T-cell (primary cell): ENCODE data around the gene AKT2. TPM values are rescaled to one million over a fixed set of nuclear protein-coding genes. Genes with fewer than 3 reads are reported as not detected.
A peak's percentile ranks its signal among the peaks of the same experiment; 100 is the strongest.
"Not testable (repeated sequence)": the region's sequence is repeated elsewhere in the genome, so short reads cannot be mapped to it uniquely, and the experiment has no call there.

Experiments used
- ATAC-seq, 4 experiments: fragments of 200-7000 bp in 3 of 4; fragments of 150-1000 bp in 1 of 4; cut with Tn5 transposase; replicated peaks in 1 of 4; 1 replicate in 3 of 4; 2 replicates in 1 of 4; pipeline ENCODE4 v1.10.0; 2021; ENCODE audit warnings: moderate library complexity in 3 of 4, mild to moderate bottlenecking in 2 of 4, moderate number of reproducible peaks in 1 of 4
- CTCF ChIA-PET, 2 donors: fragments of 300-600 bp; sonication (Branson Sonifier 250); formaldehyde crosslinking; loops; one replicate each; lab custom pipeline; 2022; ENCODE audit warnings: antibody characterized with exemption in 2 of 2; lab: Charles Lee
- POLR2A ChIA-PET, 2 donors: fragments of 300-600 bp; sonication (Branson Sonifier 250); formaldehyde crosslinking; loops; one replicate each; lab custom pipeline; 2022; ENCODE audit warnings: antibody characterized with exemption in 2 of 2; lab: Charles Lee
- DNase-seq, 35 experiments: peaks; one replicate each; pipeline versions ENCODE4 v3.0.0 to v3.0.0-alpha.2; 2013 to 2023
- H3K27ac ChIP-seq: one replicate; pipeline ENCODE4 v1.5.1; 2013; ENCODE audit warnings: low read length
- H3K27me3 ChIP-seq, 2 experiments: replicated peaks in 1 of 2; 1 replicate in 1 of 2; 2 replicates in 1 of 2; pipeline versions ENCODE4 v1.6.1 to v1.7.0; 2013; ENCODE audit warnings: low read length in 1 of 2, mixed read lengths in 1 of 2; ENCODE audit not compliant: control insufficient read depth in 2 of 2, insufficient read depth in 2 of 2; ENCODE audit errors: extremely low read depth in 1 of 2
- H3K36me3 ChIP-seq, 2 donors: 1 replicate in 1 of 2; 2 replicates in 1 of 2; pipeline versions ENCODE4 v1.6.1 to v1.7.0; 2013; ENCODE audit warnings: low read length in 1 of 2; ENCODE audit not compliant: control insufficient read depth in 2 of 2, insufficient read depth in 1 of 2; ENCODE audit errors: extremely low read depth in 1 of 2
- H3K4me1 ChIP-seq, 2 experiments: 1 replicate in 1 of 2; 2 replicates in 1 of 2; pipeline versions ENCODE4 v1.6.1 to v1.7.0; 2013; ENCODE audit warnings: low read length in 2 of 2, mixed read lengths in 1 of 2; ENCODE audit not compliant: insufficient read depth in 2 of 2, control insufficient read depth in 1 of 2; ENCODE audit errors: extremely low read depth in 1 of 2
- H3K4me3 ChIP-seq, 2 donors: 1 replicate in 1 of 2; 2 replicates in 1 of 2; pipeline versions ENCODE4 v1.5.1 to v1.7.0; 2013; ENCODE audit warnings: mild to moderate bottlenecking in 2 of 2, low read length in 1 of 2, moderate library complexity in 1 of 2; ENCODE audit not compliant: control insufficient read depth in 1 of 2; ENCODE audit errors: extremely low read depth in 1 of 2
- H3K9me3 ChIP-seq: 2 replicates; pipeline ENCODE4 v1.7.0; 2013
- H3K27ac Mint-ChIP-seq, 2 donors: one replicate each; pipeline ENCODE4 v1.8.0; 2020 to 2021; ENCODE audit warnings: mild to moderate bottlenecking in 2 of 2, mixed read lengths in 2 of 2
- H3K27me3 Mint-ChIP-seq, 2 donors: one replicate each; pipeline ENCODE4 v1.8.0; 2021 to 2022; ENCODE audit warnings: mixed read lengths in 2 of 2
- H3K36me3 Mint-ChIP-seq: one replicate; pipeline ENCODE4 v1.8.0; 2021; ENCODE audit warnings: mixed read lengths
- H3K4me1 Mint-ChIP-seq, 3 donors: one replicate each; pipeline ENCODE4 v1.8.0; 2020 to 2022; ENCODE audit warnings: mixed read lengths in 3 of 3, mild to moderate bottlenecking in 1 of 3
- H3K4me3 Mint-ChIP-seq, 3 donors: one replicate each; pipeline ENCODE4 v1.8.0; 2020 to 2022; ENCODE audit warnings: mild to moderate bottlenecking in 3 of 3, mixed read lengths in 3 of 3, moderate library complexity in 3 of 3
- H3K9me3 Mint-ChIP-seq, 3 donors: one replicate each; pipeline ENCODE4 v1.8.0; 2020 to 2022; ENCODE audit warnings: mixed read lengths in 3 of 3
- WGBS: methylation state at CpG from one replicate; pipeline ENCODE4 v1.1.5; 2013; ENCODE audit warnings: missing lambda C conversion rate; ENCODE audit not compliant: insufficient coverage; 5-methylcytosine and 5-hydroxymethylcytosine counted together
- total RNA-seq, 35 experiments: library from RNA in 6 of 35; stranded (reverse) in 6 of 35; fragments of 120-200 nt in 1 of 35; gene quantifications; one replicate each; pipeline versions ENCODE4 v1.2.1 to v1.2.4 and lab custom pipeline; 2013 to 2026

Gene AKT2
- total RNA-seq, 5 donors from 2014 or later (not counting 1 experiment from before 2014, with no cell fraction given) = 169 to 218 (median 172) TPM

GRCh38 chr19:40221858-40222619 is 63.1 kb downstream of the AKT2 start:
- H3K4me3 Mint-ChIP-seq = peak overlapping the region in 1 of 3 donors; percentile 59
- H3K27me3 ChIP-seq = peaks cover 10 to 91% of the 10 kb centered on the region in 2 experiments
- H3K4me1 ChIP-seq = peaks cover 0 to 39% of the 10 kb centered on the region in 2 experiments
- H3K36me3 ChIP-seq = no peaks in the 10 kb centered on the region
- ATAC-seq (peak; percentile 79 to 83 (median 82)), DNase-seq (peak; percentile 54 to 89 (median 73))
- H3K27ac Mint-ChIP-seq = peak overlapping the region in 1 of 2 donors; percentile 80
- peaks cover 0 to 4% (median 0%) of the 10 kb centered on the region in 3 donors for H3K9me3 Mint-ChIP-seq
- peaks cover 5% of the 10 kb centered on the region for H3K36me3 Mint-ChIP-seq
- H3K9me3 ChIP-seq = no peaks in the 10 kb centered on the region
- H3K4me3 ChIP-seq = no peak overlapping the region
- WGBS = 61% methylated on average over 22 of the region's 41 CpGs
- peaks cover 15 to 27% (median 24%) of the 10 kb centered on the region in 3 donors for H3K4me1 Mint-ChIP-seq
- POLR2A ChIA-PET = no interaction called here
- peaks cover 54 to 70% of the 10 kb centered on the region in 2 donors for H3K27me3 Mint-ChIP-seq
- no peak overlapping the region for H3K27ac ChIP-seq
- CTCF ChIA-PET = interaction anchor here in 1 of 2 donors (0.6 kb wide), 1 partner anchor 796 kb away, joined by 5 read pairs; no protein-coding TSS in a partner anchor

GRCh38 chr19:40220674-40221073 is 64.5 kb downstream of the AKT2 start:
- DNase-seq (no peak), ATAC-seq (no peak)
- Mint-ChIP-seq H3K9me3 (peaks cover 0 to 4% (median 0%) of the 10 kb centered on the region in 3 donors), H3K4me3 (no peak overlapping the region), H3K27ac (no peak overlapping the region), H3K36me3 (peaks cover 5% of the 10 kb centered on the region), H3K27me3 (peaks cover 54 to 73% of the 10 kb centered on the region in 2 donors), H3K4me1 (peaks cover 8 to 21% (median 19%) of the 10 kb centered on the region in 3 donors)
- ChIA-PET POLR2A (interaction anchor here in 1 of 2 donors (0.7 kb wide), 1 partner anchor 279 kb away, joined by 7 read pairs; no protein-coding TSS in a partner anchor), CTCF (interaction anchor here in 1 of 2 donors (1.1 kb wide), 1 partner anchor 77 kb away, joined by 3 read pairs; no protein-coding TSS in a partner anchor)
- H3K27me3 ChIP-seq = peaks cover 18 to 91% of the 10 kb centered on the region in 2 experiments
- H3K9me3 ChIP-seq = no peaks in the 10 kb centered on the region
- peaks cover 0 to 32% of the 10 kb centered on the region in 2 experiments for H3K4me1 ChIP-seq
- no peak overlapping the region for H3K4me3 ChIP-seq
- no peak overlapping the region for H3K27ac ChIP-seq
- H3K36me3 ChIP-seq = no peaks in the 10 kb centered on the region
- 80% methylated on average over 7 of the region's 9 CpGs for WGBS

GRCh38 chr19:40219721-40220276 is 65.3 kb downstream of the AKT2 start:
- Mint-ChIP-seq H3K27me3 (peaks cover 46 to 64% of the 10 kb centered on the region in 2 donors), H3K4me1 (peaks cover 4 to 16% (median 15%) of the 10 kb centered on the region in 3 donors), H3K36me3 (no peaks in the 10 kb centered on the region), H3K9me3 (peaks cover 0 to 4% (median 0%) of the 10 kb centered on the region in 3 donors), H3K4me3 (no peak overlapping the region), H3K27ac (peak overlapping the region in 1 of 2 donors; percentile 8)
- no peak for ATAC-seq
- DNase-seq = no peak
- peaks cover 15 to 82% of the 10 kb centered on the region in 2 experiments for H3K27me3 ChIP-seq
- CTCF ChIA-PET = no interaction called here
- no peaks in the 10 kb centered on the region for H3K36me3 ChIP-seq
- peaks cover 0 to 29% of the 10 kb centered on the region in 2 experiments for H3K4me1 ChIP-seq
- WGBS = 59% methylated on average over 8 of the region's 8 CpGs
- H3K9me3 ChIP-seq = no peaks in the 10 kb centered on the region
- POLR2A ChIA-PET = no interaction called here
- H3K4me3 ChIP-seq = no peak overlapping the region
- H3K27ac ChIP-seq = no peak overlapping the region

- H3K4me3 ChIP-seq, H3K27ac Mint-ChIP-seq, H3K4me3 Mint-ChIP-seq, ATAC-seq, H3K36me3 ChIP-seq, H3K36me3 Mint-ChIP-seq, POLR2A ChIA-PET, DNase-seq, H3K9me3 Mint-ChIP-seq, H3K27ac ChIP-seq, H3K9me3 ChIP-seq: not testable (repeated sequence)
- H3K4me1 Mint-ChIP-seq = peaks cover 4 to 15% (median 10%) of the 10 kb centered on the region in 3 donors
- Histone ChIP-seq H3K27me3 (peaks cover 15 to 74% of the 10 kb centered on the region in 2 experiments), H3K4me1 (peaks cover 0 to 29% of the 10 kb centered on the region in 2 experiments)
- H3K27me3 Mint-ChIP-seq = peaks cover 38 to 56% of the 10 kb centered on the region in 2 donors
- CTCF ChIA-PET = interaction anchor here in 1 of 2 donors (0.6 kb wide), 1 partner anchor 179 kb away, joined by 4 read pairs; no protein-coding TSS in a partner anchor
- 84% methylated on average over 2 of the region's 4 CpGs for WGBS
These were observed 66.1 kb downstream of the AKT2 start for GRCh38 chr19:40219029-40219428.

- H3K4me3 Mint-ChIP-seq = no peak within 1 kb of the TSS
- DNase-seq (peak in 32 of 35 experiments; percentile 22 to 74 (median 49)), ATAC-seq (peak; percentile 47 to 60 (median 48))
- H3K36me3 ChIP-seq = no peaks in the 10 kb centered on the region
- ChIA-PET POLR2A (no interaction called here), CTCF (interaction anchor here (0.6 to 0.7 kb wide), 2 partner anchors 16 to 179 kb away, joined by 3 to 4 read pairs; no protein-coding TSS in a partner anchor)
- H3K9me3 ChIP-seq = no peaks in the 10 kb centered on the region
- H3K4me1 Mint-ChIP-seq = peaks cover 4 to 15% (median 8%) of the 10 kb centered on the region in 3 donors
- no peak within 1 kb of the TSS for H3K27ac Mint-ChIP-seq
- peaks cover 0 to 25% of the 10 kb centered on the region in 2 experiments for H3K4me1 ChIP-seq
- 4% methylated on average over 64 of the region's 75 CpGs for WGBS
- H3K4me3 ChIP-seq = no peak within 1 kb of the TSS
- H3K27me3 Mint-ChIP-seq = peaks cover 37 to 50% of the 10 kb centered on the region in 2 donors
- H3K27me3 ChIP-seq = peaks cover 15 to 66% of the 10 kb centered on the region in 2 experiments
- H3K27ac ChIP-seq = no peak within 1 kb of the TSS
- peaks cover 0 to 4% (median 0%) of the 10 kb centered on the region in 3 donors for H3K9me3 Mint-ChIP-seq
- H3K36me3 Mint-ChIP-seq = no peaks in the 10 kb centered on the region
These were observed 66.9 kb downstream of the AKT2 start, which contains the start of gene TTC9B for GRCh38 chr19:40217934-40218890. Gene TTC9B, minus strand, starts transcription at chr19:40218384. Its CDS starts 3 bp downstream, at chr19:40218381.
